Measurements from ENCODE around the gene FDX2.

Gene FDX2

DNA sequence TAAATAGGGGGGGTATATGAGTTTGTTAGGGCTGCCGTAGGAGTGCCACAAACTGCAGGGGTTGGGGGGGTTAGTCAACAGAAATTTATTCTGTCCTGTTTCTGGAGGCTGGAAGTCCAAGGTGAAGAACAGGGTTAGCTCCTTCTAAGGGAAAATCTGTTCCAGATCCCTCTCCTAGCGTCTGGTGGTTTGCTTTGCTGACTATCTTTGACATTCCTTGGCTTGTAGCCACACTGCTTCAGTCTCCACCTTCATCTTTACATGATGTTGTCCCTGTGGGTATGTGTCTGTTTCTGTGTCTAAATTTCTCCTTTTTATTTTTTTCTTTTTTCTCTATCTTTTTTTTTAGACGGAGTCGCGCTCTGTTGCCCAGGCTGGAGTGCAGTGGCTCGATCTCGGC lies 53.0 kb downstream of the FDX2 start:
- H3K4me3 ChIP-seq (ENCODE audit: control insufficient read depth, low read depth, low read length), result no peak overlapping the region
- DNase-seq (ENCODE audit: low read depth), result no peak
- TF ChIP-seq, protein P1, sequence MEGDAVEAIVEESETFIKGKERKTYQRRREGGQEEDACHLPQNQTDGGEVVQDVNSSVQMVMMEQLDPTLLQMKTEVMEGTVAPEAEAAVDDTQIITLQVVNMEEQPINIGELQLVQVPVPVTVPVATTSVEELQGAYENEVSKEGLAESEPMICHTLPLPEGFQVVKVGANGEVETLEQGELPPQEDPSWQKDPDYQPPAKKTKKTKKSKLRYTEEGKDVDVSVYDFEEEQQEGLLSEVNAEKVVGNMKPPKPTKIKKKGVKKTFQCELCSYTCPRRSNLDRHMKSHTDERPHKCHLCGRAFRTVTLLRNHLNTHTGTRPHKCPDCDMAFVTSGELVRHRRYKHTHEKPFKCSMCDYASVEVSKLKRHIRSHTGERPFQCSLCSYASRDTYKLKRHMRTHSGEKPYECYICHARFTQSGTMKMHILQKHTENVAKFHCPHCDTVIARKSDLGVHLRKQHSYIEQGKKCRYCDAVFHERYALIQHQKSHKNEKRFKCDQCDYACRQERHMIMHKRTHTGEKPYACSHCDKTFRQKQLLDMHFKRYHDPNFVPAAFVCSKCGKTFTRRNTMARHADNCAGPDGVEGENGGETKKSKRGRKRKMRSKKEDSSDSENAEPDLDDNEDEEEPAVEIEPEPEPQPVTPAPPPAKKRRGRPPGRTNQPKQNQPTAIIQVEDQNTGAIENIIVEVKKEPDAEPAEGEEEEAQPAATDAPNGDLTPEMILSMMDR (IDR thresholded peaks at IDR 0.05; ENCODE audit: control insufficient read depth, insufficient read depth, low read depth, low read length, missing control alignments), result no peak

DNA sequence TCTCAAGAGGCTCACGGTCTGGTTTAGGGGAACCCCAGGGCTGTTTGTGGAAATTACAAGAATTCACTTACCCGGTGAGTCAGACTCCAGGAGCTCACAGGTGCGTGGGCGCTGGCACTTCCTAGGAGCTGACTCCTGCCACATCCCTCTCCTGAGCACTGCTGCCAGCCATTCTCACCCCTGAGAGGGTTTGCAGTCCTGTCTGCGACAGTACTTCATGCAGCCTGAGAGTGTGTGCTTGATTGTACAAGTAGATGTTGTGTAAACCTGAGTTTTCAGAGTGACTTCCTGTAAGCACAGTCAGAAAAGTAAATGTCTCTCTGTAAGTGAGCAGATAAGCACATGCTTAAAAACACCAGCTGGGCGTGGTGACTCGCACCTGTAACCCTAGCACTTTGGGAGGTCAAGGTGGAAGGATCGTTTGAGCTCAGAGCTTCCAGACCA lies 55.7 kb downstream of the FDX2 start:
- no peak for DNase-seq (ENCODE audit: low read depth)
- no peak overlapping the region for H3K4me3 ChIP-seq (ENCODE audit: control insufficient read depth, low read depth, low read length)
- TF ChIP-seq, protein P1 (IDR thresholded peaks at IDR 0.05; ENCODE audit: control insufficient read depth, insufficient read depth, low read depth, low read length, missing control alignments), result no peak

Data from AG09309 (cell line).